PFSK-1 (cell line): Measurements from ENCODE around the gene SLAMF9.

Experiments
- FOXP2 ChIP-seq: optimal IDR thresholded peaks from 2 replicates; pipeline ENCODE3; 2011; ENCODE audit warnings: borderline replicate concordance, control low read depth, inconsistent platforms; ENCODE audit not compliant: insufficient read depth; ENCODE audit errors: extremely low read length, extremely low read depth
- POLR2AphosphoS5 ChIP-seq: IDR thresholded peaks from 2 replicates; pipeline ENCODE4 v1.6.1; 2012; ENCODE audit warnings: low read depth, mild to moderate bottlenecking, control low read depth, low read length, moderate library complexity
- SIN3A ChIP-seq: IDR thresholded peaks from 2 replicates; pipeline ENCODE4 v1.6.1; 2012; ENCODE audit warnings: mild to moderate bottlenecking, low read length, moderate library complexity, borderline replicate concordance; ENCODE audit not compliant: insufficient read depth
- TAF1 ChIP-seq: IDR thresholded peaks from 2 replicates; pipeline ENCODE4 v1.6.1; 2012; ENCODE audit warnings: low read length, control low read depth, borderline replicate concordance; ENCODE audit not compliant: insufficient read depth
- TF ChIP-seq, protein P1 (sequence below), 2 experiments: IDR thresholded peaks; 2 replicates each; pipeline versions ENCODE4 v1.6.1 to v1.8.0; 2011 to 2012; ENCODE audit warnings: low read depth in 2 of 2, low read length in 2 of 2, control low read depth in 1 of 2, inconsistent platforms in 1 of 2, mild to moderate bottlenecking in 1 of 2, moderate library complexity in 1 of 2; ENCODE audit not compliant: insufficient read depth in 1 of 2

Gene SLAMF9

DNA sequence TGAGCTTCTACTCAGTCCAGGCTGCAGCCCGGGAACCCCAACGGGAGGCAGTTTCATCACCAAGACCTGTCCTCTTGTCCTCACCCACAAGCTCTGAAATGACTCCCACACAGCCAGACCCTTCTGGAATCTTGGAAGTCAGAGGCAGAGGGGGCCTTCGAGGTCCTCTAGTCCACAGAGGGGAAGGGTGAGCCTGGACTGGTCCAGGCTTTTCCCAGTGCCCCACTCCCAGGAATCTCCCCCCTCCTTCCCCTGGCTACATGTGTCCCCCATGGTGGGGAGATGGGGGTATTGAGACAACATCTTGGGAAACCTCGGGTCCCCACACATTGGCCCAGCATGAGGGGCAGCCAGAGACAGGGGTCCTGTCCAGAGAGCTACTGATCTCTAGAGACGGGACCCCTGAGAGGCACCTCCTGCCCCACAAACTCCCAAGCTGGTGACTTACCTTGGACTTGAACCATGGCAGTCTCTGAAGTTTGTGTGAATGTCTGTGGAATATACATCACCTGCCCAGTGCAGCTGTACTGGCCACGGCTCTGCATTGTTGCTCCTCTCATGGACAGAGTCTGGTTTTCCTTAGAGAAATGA is 19.4 kb upstream of the SLAMF9 start:
- TF ChIP-seq FOXP2 (no peak), SIN3A (no peak), POLR2AphosphoS5 (no peak), TAF1 (no peak)
- TF ChIP-seq, protein P1, sequence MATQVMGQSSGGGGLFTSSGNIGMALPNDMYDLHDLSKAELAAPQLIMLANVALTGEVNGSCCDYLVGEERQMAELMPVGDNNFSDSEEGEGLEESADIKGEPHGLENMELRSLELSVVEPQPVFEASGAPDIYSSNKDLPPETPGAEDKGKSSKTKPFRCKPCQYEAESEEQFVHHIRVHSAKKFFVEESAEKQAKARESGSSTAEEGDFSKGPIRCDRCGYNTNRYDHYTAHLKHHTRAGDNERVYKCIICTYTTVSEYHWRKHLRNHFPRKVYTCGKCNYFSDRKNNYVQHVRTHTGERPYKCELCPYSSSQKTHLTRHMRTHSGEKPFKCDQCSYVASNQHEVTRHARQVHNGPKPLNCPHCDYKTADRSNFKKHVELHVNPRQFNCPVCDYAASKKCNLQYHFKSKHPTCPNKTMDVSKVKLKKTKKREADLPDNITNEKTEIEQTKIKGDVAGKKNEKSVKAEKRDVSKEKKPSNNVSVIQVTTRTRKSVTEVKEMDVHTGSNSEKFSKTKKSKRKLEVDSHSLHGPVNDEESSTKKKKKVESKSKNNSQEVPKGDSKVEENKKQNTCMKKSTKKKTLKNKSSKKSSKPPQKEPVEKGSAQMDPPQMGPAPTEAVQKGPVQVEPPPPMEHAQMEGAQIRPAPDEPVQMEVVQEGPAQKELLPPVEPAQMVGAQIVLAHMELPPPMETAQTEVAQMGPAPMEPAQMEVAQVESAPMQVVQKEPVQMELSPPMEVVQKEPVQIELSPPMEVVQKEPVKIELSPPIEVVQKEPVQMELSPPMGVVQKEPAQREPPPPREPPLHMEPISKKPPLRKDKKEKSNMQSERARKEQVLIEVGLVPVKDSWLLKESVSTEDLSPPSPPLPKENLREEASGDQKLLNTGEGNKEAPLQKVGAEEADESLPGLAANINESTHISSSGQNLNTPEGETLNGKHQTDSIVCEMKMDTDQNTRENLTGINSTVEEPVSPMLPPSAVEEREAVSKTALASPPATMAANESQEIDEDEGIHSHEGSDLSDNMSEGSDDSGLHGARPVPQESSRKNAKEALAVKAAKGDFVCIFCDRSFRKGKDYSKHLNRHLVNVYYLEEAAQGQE (IDR thresholded peaks at IDR 0.05; ENCODE audit: insufficient read depth in 1 of 2, low read depth in 2 of 2, low read length in 2 of 2): no peak

DNA sequence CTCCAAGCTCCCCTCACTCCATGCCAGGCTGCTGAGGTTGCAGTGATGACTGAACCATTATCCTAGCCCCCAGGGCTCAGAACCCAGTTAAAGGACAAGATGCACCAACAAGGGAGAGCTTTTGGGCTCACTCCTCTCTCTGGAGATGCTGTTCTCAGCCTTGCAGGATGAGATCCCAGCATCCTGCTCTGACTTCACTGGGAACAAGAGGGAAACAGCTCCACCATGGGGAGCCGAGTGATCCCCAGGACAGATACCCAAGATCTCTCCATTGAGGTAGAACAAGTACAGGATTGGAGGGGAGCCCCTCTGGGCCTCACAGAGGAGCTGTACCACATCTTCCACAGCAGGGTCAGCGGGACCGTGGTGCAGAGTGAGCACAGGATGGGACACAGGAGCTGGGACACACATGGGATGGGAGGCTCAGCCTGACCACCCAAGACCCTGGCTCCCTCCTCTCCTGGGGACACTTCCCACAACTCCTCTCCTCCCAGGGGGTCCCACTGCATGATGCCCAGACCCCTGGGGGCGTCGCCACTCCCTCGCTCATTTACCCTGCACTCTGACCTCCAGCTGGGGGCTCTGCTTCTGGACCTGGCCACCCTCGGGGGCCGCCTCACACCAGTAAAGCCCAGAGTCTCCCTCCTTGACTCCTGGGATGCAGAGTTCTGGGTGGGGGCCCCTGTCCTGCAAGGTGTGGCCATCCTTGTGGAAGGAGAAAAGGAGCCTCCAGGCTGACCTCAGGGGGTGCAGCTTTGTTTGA is 18.6 kb upstream of the SLAMF9 start:
- TF ChIP-seq TAF1 (no peak), FOXP2 (no peak)

DNA sequence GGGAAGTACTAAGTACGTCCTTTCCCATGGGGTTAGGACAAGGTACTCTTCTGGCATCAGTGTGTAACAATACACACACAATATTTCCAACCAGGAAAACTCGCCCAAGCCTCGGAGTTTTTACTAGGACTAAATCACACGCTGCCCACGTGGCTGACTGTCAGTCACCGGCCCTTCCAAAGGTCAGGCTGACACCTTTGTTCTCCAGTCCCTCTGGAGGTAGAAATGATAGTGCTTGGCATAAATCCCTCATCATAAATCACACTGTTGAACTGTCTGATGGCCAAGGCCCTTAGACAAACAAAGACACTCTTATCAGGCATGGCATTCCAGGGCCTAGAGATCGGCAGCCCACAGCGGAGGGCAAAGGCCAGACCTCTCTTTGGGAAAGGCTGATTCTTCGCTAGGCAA is 16.9 kb upstream of the SLAMF9 start:
- TF ChIP-seq, protein P1 (IDR thresholded peaks at IDR 0.05; ENCODE audit: insufficient read depth in 1 of 2, low read depth in 2 of 2, low read length in 2 of 2): no peak
- TF ChIP-seq POLR2AphosphoS5: no peak
- TF ChIP-seq FOXP2: no peak
- TF ChIP-seq TAF1: no peak
- no peak for TF ChIP-seq SIN3A

DNA sequence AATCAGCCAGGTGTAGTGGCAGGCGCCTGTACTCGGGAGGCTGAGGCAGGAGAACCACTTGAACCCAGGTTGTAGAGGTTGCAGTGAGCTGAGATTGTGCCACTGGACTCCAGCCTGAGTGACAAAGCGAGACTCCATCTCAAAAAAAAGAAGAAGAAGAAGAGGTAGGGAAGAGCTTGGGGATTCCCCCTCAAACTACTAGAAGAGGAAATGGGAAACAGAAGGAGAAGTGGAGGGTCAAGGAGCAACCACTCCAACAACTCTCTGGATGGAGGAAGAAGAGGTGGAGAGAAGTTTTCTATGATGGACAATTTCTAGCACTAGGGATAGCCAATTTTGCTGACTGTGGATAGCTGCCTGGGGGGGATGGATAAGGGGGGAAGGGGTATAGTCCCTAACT is 14.9 kb upstream of the SLAMF9 start:
- no peak for TF ChIP-seq POLR2AphosphoS5
- no peak for TF ChIP-seq SIN3A
- TF ChIP-seq, protein P1 (IDR thresholded peaks at IDR 0.05; ENCODE audit: insufficient read depth in 1 of 2, low read depth in 2 of 2, low read length in 2 of 2): no peak
- TF ChIP-seq TAF1: no peak
- no peak for TF ChIP-seq FOXP2

DNA sequence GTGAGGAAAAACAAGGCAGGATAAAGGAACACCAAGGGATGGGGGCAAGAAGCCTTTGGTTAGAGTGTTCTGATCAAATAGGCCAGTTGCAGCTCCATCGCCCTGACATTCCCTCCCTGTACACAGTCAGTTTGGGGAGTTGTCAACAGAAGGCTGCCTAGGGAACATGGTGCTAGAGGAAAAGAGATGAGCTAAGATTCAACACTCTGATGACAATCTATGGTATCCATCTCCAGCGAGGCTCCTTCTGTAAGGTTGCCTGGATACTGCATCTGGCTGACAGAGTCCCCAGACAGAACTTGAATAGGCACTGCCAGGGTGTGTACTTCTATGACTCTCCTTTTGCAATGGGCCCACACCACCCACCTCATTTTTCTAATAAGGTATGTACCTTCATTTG is 11.2 kb upstream of the SLAMF9 start:
- TF ChIP-seq SIN3A (no peak), POLR2AphosphoS5 (no peak), TAF1 (no peak)
- TF ChIP-seq, protein P1 (IDR thresholded peaks at IDR 0.05; ENCODE audit: insufficient read depth in 1 of 2, low read depth in 2 of 2, low read length in 2 of 2): no peak
